Stimulated activated CD4-positive, alpha-beta T cell treated with anti-CD3 and anti-CD28 coated beads, Interleukin-1b, Interleukin-23, amount 100 ng/mL, for 4 hours (primary cell): ENCODE data around the gene RNGTT.
A peak's percentile ranks its signal among the peaks of the same experiment; 100 is the strongest.
"Not testable (repeated sequence)": the region's sequence is repeated elsewhere in the genome, so short reads cannot be mapped to it uniquely, and the experiment has no call there.

Source experiments
- DNase-seq, 2 donors: peaks; one replicate each; pipeline ENCODE4 v3.0.0-alpha.2; 2020; ENCODE audit warnings: low read depth in 2 of 2

The RNGTT gene

GRCh38 chr6:88914180-88914579 is 49.2 kb downstream of the RNGTT start:
- no peak for DNase-seq

GRCh38 chr6:88913471-88913870 is 49.9 kb downstream of the RNGTT start:
- no peak for DNase-seq

- no peak for DNase-seq
Observed at GRCh38 chr6:88910922-88911778, 52.3 kb downstream of the RNGTT start.

DNA sequence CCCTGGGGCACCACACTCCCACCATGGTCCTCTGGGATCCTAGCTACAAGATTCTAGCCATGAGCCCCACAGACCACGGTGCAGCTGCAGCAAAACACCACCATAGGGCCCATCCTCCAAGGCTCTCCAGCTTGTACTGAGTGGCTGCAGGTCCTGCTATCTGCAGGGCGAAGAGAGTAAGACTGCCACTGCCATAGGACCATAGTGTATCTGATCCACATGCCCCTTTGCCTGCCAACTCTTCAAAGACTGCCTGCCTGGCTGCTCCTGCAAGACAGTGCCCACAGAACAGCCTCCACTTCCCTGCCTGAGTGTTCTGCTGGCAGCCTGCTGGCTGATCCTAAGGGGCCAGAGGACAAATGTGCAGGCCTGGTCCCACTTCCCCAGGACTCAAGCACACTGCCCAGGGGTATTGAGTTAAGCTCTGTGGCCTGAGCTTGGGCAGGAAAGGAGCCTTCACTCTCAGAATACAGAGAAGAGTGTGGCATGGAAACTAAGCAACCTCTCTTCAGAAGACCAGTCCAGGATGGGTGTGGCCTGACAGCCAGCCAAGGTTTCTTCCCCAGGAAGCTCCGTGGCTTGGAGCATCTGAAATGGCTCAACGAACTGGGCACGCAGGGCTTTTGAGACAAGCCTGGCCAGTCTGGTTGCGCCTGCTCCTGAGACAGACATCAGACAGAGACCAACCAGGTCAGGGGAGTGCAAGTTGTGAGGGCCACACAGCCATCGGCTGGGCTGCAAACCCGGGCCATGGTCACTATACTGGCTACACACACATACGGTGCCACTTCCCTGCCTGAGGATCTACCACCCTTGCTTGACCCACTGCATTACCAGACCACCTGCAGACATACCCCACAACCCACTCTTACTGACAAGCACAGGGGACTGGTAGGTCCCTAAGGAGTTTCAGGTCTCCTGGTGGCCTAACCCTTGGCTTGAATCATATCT is 54.5 kb downstream of the RNGTT start:
- no peak for DNase-seq

GRCh38 chr6:88907148-88907547 is 56.3 kb downstream of the RNGTT start:
- DNase-seq = not testable (repeated sequence)

DNA sequence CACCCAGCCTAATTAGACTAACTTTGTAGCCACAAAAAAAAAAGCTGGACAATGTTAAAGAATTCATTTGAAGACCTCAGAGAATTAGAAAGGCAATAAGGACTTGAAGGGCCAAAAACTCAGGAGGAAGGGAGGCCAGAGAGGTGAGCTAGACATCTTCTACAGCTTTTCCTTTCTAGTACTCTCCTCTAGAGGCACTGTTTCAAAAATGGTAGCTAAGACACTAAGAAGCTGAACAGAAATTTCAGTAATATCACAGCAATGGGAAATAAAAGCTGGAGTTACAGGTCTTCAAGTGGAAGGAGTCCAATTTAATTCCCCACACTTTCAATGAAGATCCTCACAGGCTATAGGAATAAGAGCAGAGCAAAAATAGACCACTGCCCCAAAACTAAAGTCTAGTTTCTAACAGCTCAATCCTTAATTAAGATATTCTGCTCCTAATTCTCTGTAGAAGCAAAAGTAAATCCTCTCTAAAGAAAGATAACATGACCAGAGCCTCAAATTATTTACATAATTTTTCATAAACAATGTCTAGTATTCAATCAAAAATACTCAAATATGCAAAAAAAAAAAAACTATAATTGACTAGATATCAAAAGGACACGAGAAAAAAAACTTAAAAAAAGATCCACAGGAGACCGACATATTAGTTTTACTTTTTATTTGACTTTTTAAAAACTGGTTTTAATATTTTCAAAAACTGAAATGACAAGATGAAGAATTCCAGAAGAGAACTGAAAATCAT is 63.7 kb downstream of the RNGTT start:
- no peak for DNase-seq

DNA sequence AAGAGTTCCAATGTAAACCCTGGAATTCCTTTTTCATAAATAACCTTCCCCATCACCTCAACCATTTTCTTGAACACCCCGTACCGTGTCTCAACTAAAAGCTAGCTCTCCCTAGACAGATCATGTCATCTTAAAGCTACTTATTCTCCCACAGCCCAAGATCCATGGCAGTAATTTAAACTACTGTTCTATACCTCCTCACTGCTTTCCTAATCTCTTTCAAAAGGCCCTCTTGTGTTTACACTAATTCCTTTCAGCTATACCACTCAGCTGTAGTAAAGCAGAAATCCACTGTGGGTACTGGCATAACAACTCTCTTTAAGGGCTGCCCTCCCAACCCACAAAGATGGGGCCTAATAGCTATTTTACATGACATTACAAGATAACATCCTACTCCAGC is 67.5 kb downstream of the RNGTT start:
- no peak for DNase-seq

DNA sequence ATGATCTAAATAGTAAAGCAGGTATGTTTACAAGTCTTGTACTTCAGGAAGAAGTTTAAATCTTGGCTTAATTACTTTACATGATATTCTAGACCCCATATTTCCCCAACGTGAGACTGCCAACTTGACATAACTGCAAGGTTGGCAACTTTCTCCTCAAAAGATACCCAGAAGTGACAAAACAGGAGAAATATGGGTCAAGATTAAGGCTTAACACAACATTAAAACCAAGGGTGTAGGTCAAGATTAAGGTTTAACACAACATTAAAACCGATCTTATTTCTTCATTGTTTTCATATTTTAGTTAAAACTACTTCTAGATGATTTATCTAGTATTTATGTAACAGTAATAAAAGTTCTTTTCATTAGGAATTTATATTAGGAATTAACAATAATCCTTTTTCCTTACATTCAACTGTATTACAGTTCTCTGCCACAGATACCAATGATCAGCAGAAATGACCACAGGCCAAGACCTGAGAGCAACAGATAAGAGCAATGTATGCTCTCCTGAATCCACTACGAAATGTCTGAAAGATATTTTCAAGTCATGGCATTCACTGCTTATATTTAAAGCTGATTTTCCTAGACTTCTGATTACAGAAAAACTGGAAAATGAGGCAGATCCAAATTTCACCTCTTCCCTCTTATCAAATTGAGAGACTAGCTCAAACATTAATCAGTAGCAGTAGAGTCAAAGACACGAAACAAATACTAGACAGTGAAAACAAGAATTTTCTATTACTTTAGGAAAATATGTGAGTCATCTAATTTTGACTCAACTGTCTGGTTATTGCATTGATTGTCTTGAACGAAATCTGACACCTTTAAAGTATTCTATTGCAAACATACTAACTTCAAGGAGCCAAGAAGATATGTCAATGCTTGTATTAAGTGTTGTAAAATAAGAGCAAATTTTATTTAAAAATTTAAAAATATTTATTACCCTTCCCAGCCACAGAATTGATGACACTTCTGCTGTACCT is 72.3 kb downstream of the RNGTT start:
- no peak for DNase-seq

DNA sequence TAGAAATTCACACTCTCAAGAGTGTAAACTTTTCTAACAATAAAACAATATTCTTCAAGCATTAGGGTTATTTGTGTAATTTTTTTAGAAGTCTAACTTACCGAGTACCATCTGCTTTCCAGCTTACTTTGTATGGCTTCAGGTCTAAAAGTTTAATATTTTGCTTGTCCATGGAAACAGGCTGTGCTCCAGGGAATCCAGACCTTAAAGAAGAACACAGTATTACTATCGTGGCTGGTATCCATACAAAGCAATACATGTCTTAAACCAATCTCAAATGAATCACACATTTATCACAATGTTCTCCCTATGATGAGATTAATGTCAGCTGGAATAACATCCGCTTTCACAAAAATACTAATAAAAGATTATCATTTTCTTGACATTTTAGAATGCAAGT is 73.0 kb downstream of the RNGTT start:
- no peak for DNase-seq

DNA sequence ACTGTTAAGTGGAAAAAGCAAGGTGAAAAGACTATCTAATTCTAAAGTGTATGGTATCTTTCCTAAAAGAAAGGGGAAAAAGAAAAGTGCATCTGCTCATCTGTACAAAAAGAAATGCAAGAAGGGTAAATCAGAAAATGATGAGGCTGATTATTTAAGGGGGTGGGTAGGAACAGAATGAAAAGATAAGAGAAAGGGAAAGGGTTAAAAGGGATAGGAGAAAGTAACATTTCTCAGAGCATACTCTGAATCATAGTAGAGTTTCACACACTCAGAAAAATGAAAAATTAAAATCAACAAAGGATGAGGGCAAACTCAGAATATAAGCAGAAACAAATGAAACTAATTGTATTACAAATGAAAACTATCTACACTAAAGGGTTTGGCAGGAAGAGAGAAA is 79.1 kb downstream of the RNGTT start:
- DNase-seq = no peak

DNA sequence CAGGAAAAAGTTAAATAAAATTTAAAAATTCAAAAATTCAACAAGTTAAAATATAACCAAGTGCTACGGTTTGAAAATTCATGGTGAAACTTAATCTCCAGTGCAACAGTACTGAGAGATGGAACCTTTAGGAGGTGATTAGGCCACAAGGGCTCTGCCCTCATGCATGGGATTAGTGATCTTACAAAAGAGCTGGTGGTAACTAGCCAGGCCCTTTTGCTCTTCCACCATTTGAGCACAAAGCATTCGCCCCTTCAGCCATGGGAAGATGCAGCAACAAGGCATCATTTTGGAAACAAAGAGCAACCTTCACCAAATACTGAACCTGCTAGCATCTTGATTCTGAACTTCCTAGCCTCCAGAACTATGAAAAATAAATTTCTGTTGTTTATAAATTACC is 80.9 kb downstream of the RNGTT start:
- no peak for DNase-seq

DNA sequence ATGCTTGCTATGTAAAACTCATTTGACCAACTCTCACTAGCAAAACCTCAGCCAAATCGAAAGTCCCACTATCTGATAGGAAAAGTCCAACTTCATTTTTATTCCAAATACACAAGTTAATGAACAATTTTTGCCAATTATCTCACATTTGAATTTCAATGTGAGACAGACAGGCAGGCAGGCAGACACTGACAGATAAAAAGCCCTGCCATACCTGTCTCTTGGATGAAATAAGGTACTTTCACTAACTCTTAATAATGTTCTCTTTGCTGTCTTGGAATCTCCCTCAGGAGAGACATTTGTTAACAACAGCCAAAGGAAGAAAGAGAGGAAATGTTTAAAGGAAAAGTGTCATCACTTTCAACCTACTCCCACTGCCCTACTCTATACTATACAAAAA is 82.0 kb downstream of the RNGTT start:
- no peak for DNase-seq

DNA sequence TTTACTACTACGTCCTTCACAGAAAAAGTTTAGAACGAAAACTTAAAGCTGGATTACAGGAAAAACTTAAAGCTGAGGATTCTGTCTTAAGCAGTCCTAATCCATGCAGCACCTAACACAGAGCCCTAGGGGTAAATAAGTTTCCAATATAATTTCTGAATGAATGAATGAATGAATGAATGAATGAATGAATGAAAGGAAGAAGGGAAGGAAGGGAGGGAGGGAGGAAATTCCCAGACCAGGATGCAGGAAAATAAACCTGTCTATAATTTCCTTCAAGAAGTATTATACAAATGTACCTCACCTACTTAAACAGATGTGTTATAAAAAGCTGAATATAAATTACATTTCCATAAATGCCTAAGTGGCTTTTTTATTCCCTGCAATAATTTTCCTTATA is 83.4 kb downstream of the RNGTT start:
- DNase-seq = no peak

DNA sequence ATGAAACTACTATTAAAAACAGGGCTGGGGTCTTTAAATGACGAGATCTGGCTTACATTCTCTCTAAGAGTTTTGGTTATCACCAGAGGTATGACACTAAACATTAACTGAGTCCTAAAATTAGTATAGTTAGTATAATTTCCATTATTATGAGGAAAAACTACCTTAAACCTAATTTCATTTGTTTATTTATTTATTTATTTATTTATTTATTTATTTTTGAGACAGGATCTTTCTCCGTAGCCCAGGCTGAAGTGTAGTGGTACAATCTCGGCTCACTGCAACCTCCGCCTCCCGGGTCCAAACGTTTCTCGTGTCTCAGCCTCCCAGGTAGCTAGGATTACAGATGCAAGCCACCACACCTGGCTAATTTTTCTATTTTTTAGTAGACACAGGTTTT is 85.5 kb downstream of the RNGTT start:
- DNase-seq = no peak

DNA sequence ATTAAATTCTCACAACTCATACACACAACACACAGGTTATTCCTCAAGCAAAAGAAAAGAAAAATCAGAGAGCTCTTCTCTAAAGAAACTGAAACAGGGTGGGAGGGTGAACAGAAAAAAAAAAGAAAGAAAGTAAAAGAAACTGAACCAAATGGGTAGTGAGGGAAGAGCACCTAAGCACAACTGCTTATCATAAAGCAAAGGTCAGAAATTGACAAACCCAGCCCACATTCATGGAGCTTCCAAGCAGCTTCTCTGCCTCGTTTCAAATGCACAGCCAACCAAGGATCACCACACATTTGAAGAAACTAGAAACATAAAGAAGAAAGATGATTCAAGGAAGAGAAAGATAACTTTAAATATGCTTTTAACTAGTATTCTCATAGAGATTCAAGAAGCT is 90.5 kb downstream of the RNGTT start:
- no peak for DNase-seq

DNA sequence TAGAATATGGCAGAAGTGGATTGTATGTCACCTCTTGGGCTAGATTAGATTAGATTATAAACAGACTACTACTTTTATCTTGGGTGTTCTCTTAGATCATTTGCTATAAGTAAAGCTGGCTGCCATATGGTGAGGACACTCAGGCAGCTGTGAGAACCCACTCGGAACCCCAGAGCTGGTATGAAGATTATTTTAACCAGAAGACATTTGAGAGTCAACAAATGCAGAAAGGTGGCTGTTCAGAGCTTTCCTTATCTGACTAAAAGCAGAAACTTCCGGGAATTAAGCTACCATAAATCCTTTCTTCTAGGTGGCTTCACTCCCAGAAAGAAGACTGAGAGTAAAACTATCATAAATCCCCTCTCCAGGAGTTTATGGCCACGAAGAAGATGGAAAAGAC is 91.9 kb downstream of the RNGTT start:
- DNase-seq = no peak

- DNase-seq = peak in 1 of 2 donors; percentile 19
Observed at GRCh38 chr6:88870717-88871330, 92.6 kb downstream of the RNGTT start.

DNA sequence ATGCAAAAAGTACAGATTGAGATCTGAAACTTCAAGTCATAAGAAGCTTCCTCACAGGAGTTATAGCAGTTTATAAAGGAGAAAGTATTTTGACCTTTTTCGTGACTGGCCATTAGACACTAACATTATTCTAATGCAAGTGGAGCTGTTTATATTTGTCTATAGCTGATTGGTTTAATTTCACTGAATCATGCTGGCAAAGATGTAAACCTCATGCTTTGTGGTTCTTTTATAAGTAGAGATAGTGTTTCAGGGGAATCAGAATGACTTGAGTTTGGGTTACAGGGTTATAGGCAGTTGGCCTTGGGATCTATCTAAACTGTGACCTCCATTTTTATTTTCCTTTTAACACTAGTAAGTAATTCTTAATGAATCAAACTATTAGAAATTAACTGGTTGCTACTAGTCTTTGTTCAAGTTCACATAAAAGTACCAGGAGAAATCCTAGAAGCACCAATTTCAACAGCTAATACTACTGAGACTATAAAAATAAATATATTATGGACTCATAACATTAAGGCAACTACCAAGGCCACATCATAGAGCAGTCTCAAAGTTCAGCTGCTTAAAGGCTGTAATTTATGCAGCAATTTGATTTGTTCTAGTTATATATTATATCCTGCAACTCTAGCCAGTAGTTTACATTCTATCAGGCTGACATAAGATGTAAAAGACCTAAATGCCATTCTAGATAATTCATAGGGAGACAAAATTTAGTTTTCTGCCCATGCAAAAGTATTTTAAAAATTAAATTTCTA is 94.0 kb downstream of the RNGTT start:
- DNase-seq = no peak

- DNase-seq = no peak
Observed at GRCh38 chr6:88867841-88868731, 95.3 kb downstream of the RNGTT start.
